ENCODE measurements around the gene PRPF19. TPM values are rescaled to one million over a fixed set of nuclear protein-coding genes. Genes with fewer than 3 reads are reported as not detected.

The PRPF19 gene
- polyA plus RNA-seq, 1 of the 3 experiments (the other 2 are of a cell fraction), result 58.9 TPM

DNA sequence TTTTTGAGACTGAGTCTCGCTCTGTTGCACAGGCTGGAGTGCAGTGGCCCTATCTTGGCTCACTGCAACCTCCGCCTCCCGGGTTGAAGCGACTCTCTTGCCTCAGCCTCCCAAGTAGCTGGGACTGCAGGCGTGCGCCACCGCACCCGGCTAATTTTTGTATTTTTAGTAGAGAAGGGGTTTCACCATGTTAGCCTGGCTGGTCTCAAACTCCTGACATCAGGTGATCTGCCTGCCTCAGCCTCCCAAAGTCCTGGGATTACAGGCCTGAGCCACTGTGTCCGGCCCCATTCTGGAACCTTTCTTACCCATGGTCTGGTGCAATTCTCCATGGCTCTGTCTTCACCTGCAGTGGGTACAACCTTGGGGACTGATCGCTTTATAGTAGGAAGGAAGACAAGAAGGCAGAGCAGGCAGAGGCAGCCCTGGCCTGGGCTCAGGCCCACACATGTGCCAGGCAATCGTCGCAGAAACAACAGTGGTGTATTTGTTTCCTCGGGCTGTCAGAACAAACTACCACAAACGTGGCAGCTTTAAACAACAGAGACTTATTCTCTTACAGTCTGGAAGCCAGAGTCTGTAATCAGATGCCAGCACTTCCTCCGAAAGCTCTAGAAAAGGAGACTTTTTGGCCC, 46.7 kb downstream of the PRPF19 start:
- Histone ChIP-seq H3K4me3 (ENCODE audit: low read depth in 2 of 2, low read length in 1 of 2) (no peak overlapping the region), H3K79me2 (ENCODE audit: insufficient read depth) (no peaks in the 10 kb centered on the region), H3K27me3 (ENCODE audit: insufficient read depth) (no peaks in the 10 kb centered on the region; the same call in 1 of the 2 replicates), H3K9ac (no peak overlapping the region), H3K4me1 (ENCODE audit: control insufficient read depth in 1 of 2, insufficient read depth in 2 of 2, low read depth in 1 of 2, low read length in 1 of 2) (no peaks in the 10 kb centered on the region), H3F3A (replicated peaks; ENCODE audit: insufficient read depth) (no peaks in the 10 kb centered on the region), H3K9me3 (no peaks in the 10 kb centered on the region), H4K20me1 (ENCODE audit: insufficient read depth) (no peaks in the 10 kb centered on the region), H3K27ac (ENCODE audit: low read depth in 2 of 2, low read length in 1 of 2) (no peak overlapping the region), H2AFZ (ENCODE audit: low read depth) (no peak overlapping the region), H3K36me3 (replicated peaks in 1 of 2; ENCODE audit: control insufficient read depth in 1 of 2, insufficient read depth in 2 of 2, low read length in 1 of 2) (no peaks in the 10 kb centered on the region), H3K4me2 (no peak overlapping the region), H3K9me2 (no peaks in the 10 kb centered on the region)
- DNase-seq, result no peak
- ChIA-PET POLR2A (no interaction called here), CTCF (no interaction called here)
- WGBS (ENCODE audit: low lambda C conversion rate), result 91% methylated on average over 15 of the region's 15 CpGs
- TF ChIP-seq TAF1 (IDR thresholded peaks at IDR 0.05; ENCODE audit: borderline replicate concordance, low read depth, low read length), result no peak
- no peak for TF ChIP-seq NRF1 (IDR thresholded peaks at IDR 0.05; ENCODE audit: low read depth, low read length)
- TF ChIP-seq SIN3A (IDR thresholded peaks at IDR 0.05; ENCODE audit: borderline replicate concordance, low read depth, low read length), result no peak
- no peak for TF ChIP-seq POLR2AphosphoS5 (IDR thresholded peaks at IDR 0.05; ENCODE audit: low read depth, low read length)
- TF ChIP-seq, protein P1, sequence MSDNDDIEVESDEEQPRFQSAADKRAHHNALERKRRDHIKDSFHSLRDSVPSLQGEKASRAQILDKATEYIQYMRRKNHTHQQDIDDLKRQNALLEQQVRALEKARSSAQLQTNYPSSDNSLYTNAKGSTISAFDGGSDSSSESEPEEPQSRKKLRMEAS (IDR thresholded peaks at IDR 0.05; ENCODE audit: low read depth), result no peak
- TF ChIP-seq RXRA (IDR thresholded peaks at IDR 0.05; ENCODE audit: borderline replicate concordance, low read depth), result no peak
- TF ChIP-seq, protein P2, sequence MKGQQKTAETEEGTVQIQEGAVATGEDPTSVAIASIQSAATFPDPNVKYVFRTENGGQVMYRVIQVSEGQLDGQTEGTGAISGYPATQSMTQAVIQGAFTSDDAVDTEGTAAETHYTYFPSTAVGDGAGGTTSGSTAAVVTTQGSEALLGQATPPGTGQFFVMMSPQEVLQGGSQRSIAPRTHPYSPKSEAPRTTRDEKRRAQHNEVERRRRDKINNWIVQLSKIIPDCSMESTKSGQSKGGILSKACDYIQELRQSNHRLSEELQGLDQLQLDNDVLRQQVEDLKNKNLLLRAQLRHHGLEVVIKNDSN (IDR thresholded peaks at IDR 0.05; ENCODE audit: borderline replicate concordance, low read depth), result no peak
- no peak for TF ChIP-seq FOSL2 (IDR thresholded peaks at IDR 0.05; ENCODE audit: borderline replicate concordance, low read depth)
- no peak for TF ChIP-seq ELF1 (IDR thresholded peaks at IDR 0.05)
- TF ChIP-seq MXI1 (IDR thresholded peaks at IDR 0.05; ENCODE audit: low read depth, low read length), result no peak
- no peak for TF ChIP-seq SMC3 (IDR thresholded peaks at IDR 0.05; ENCODE audit: low read depth, low read length)
- no peak for TF ChIP-seq RAD21 (IDR thresholded peaks at IDR 0.05; ENCODE audit: low read length)
- TF ChIP-seq TEAD4 (IDR thresholded peaks at IDR 0.05; ENCODE audit: borderline replicate concordance, insufficient read depth), result no peak
- no peak for TF ChIP-seq FOXM1 (IDR thresholded peaks at IDR 0.05; ENCODE audit: low read depth)
- TF ChIP-seq, protein P3, sequence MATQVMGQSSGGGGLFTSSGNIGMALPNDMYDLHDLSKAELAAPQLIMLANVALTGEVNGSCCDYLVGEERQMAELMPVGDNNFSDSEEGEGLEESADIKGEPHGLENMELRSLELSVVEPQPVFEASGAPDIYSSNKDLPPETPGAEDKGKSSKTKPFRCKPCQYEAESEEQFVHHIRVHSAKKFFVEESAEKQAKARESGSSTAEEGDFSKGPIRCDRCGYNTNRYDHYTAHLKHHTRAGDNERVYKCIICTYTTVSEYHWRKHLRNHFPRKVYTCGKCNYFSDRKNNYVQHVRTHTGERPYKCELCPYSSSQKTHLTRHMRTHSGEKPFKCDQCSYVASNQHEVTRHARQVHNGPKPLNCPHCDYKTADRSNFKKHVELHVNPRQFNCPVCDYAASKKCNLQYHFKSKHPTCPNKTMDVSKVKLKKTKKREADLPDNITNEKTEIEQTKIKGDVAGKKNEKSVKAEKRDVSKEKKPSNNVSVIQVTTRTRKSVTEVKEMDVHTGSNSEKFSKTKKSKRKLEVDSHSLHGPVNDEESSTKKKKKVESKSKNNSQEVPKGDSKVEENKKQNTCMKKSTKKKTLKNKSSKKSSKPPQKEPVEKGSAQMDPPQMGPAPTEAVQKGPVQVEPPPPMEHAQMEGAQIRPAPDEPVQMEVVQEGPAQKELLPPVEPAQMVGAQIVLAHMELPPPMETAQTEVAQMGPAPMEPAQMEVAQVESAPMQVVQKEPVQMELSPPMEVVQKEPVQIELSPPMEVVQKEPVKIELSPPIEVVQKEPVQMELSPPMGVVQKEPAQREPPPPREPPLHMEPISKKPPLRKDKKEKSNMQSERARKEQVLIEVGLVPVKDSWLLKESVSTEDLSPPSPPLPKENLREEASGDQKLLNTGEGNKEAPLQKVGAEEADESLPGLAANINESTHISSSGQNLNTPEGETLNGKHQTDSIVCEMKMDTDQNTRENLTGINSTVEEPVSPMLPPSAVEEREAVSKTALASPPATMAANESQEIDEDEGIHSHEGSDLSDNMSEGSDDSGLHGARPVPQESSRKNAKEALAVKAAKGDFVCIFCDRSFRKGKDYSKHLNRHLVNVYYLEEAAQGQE (IDR thresholded peaks at IDR 0.05; ENCODE audit: low read depth, low read length), result no peak
- TF ChIP-seq MEF2A (IDR thresholded peaks at IDR 0.05; ENCODE audit: borderline replicate concordance, low read depth), result no peak
- no peak for TF ChIP-seq CHD2 (IDR thresholded peaks at IDR 0.05; ENCODE audit: low read length, partially characterized antibody)
- TF ChIP-seq YY1 (IDR thresholded peaks at IDR 0.05; ENCODE audit: low read depth), result no peak
